Epithelial cell of proximal tubule (primary cell): ENCODE measurements around the gene AKR7A3. TPM values are rescaled to one million over a fixed set of nuclear protein-coding genes. Genes with fewer than 3 reads are reported as not detected.
"Not testable (repeated sequence)": the region's sequence is repeated elsewhere in the genome, so short reads cannot be mapped to it uniquely, and the experiment has no call there.

Source experiments
- DNase-seq: peaks from one replicate; pipeline ENCODE4 v3.0.0-alpha.2; 2011; ENCODE audit warnings: low read depth
- H3K4me3 ChIP-seq: 2 replicates; pipeline ENCODE4 v1.5.1; 2011; ENCODE audit warnings: low read depth, mild to moderate bottlenecking, low read length
- total RNA-seq: library from RNA; depleted of rRNA; stranded (reverse); fragments of >200 nt; gene quantifications from 2 replicates; pipeline ENCODE4 v1.2.3, GENCODE V29; 2015
- TF ChIP-seq, protein P1 (sequence below): conservative IDR thresholded peaks from 2 replicates; pipeline ENCODE4 v1.5.1; 2012; ENCODE audit warnings: low read depth, mild to moderate bottlenecking, low read length

Gene AKR7A3
- total RNA-seq, 1 donor from 2014 or later: 1.3 TPM

GRCh38 chr1:19272064-19272463, 16.5 kb downstream of the AKR7A3 start:
- H3K4me3 ChIP-seq: no peak overlapping the region
- DNase-seq: no peak
- TF ChIP-seq, protein P1, sequence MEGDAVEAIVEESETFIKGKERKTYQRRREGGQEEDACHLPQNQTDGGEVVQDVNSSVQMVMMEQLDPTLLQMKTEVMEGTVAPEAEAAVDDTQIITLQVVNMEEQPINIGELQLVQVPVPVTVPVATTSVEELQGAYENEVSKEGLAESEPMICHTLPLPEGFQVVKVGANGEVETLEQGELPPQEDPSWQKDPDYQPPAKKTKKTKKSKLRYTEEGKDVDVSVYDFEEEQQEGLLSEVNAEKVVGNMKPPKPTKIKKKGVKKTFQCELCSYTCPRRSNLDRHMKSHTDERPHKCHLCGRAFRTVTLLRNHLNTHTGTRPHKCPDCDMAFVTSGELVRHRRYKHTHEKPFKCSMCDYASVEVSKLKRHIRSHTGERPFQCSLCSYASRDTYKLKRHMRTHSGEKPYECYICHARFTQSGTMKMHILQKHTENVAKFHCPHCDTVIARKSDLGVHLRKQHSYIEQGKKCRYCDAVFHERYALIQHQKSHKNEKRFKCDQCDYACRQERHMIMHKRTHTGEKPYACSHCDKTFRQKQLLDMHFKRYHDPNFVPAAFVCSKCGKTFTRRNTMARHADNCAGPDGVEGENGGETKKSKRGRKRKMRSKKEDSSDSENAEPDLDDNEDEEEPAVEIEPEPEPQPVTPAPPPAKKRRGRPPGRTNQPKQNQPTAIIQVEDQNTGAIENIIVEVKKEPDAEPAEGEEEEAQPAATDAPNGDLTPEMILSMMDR: no peak

- not testable (repeated sequence) for DNase-seq, H3K4me3 ChIP-seq
These were observed 18.2 kb downstream of the AKR7A3 start for GRCh38 chr1:19270343-19270730.

- not testable (repeated sequence) for DNase-seq, H3K4me3 ChIP-seq
- TF ChIP-seq, protein P1: peak; percentile 24
These were observed 18.9 kb downstream of the AKR7A3 start for GRCh38 chr1:19269427-19270342.

- H3K4me3 ChIP-seq: no peak overlapping the region
- no peak for DNase-seq
- TF ChIP-seq, protein P1: no peak
These were observed 20.1 kb downstream of the AKR7A3 start for GRCh38 chr1:19268445-19268844.

- TF ChIP-seq, protein P1: no peak
- DNase-seq: no peak
- H3K4me3 ChIP-seq: no peak overlapping the region
These were observed 25.8 kb downstream of the AKR7A3 start for GRCh38 chr1:19262744-19263143.

GRCh38 chr1:19262047-19262446, 26.5 kb downstream of the AKR7A3 start:
- TF ChIP-seq, protein P1: no peak
- DNase-seq: no peak
- H3K4me3 ChIP-seq: no peak overlapping the region

GRCh38 chr1:19260211-19261138, 28.1 kb downstream of the AKR7A3 start:
- TF ChIP-seq, protein P1: no peak
- no peak overlapping the region for H3K4me3 ChIP-seq
- no peak for DNase-seq
